Epithelial cell of esophagus (primary cell): ENCODE measurements around the gene NKX3-2.

Experiments
- DNase-seq: peaks from one replicate; pipeline ENCODE4 v3.0.0; 2010; ENCODE audit warnings: low read depth
- H3K4me3 ChIP-seq: 2 replicates; pipeline ENCODE4 v1.5.1; 2011; ENCODE audit warnings: mild to moderate bottlenecking, low read length, control low read depth
- CTCF ChIP-seq: IDR thresholded peaks from 2 replicates; pipeline ENCODE4 v1.5.1; 2011; ENCODE audit warnings: low read depth, mild to moderate bottlenecking, low read length, control low read depth, inconsistent platforms; ENCODE audit not compliant: insufficient read depth; ENCODE audit errors: missing control alignments

Gene NKX3-2

GRCh38 chr4:13496605-13497004 is 47.7 kb downstream of the NKX3-2 start:
- no peak overlapping the region for H3K4me3 ChIP-seq
- no peak for TF ChIP-seq CTCF
- DNase-seq, result no peak

GRCh38 chr4:13495753-13496152 is 48.6 kb downstream of the NKX3-2 start:
- DNase-seq, result no peak
- no peak overlapping the region for H3K4me3 ChIP-seq
- TF ChIP-seq CTCF, result no peak

- no peak for DNase-seq
- TF ChIP-seq CTCF, result no peak
- H3K4me3 ChIP-seq, result no peak overlapping the region
Measured at GRCh38 chr4:13493793-13494192, 50.5 kb downstream of the NKX3-2 start.

GRCh38 chr4:13492747-13493146 is 51.6 kb downstream of the NKX3-2 start:
- no peak overlapping the region for H3K4me3 ChIP-seq
- no peak for DNase-seq
- no peak for TF ChIP-seq CTCF
